Measurements from ENCODE around the gene TMEM191C. TPM values are rescaled to one million over a fixed set of nuclear protein-coding genes. Genes with fewer than 3 reads are reported as not detected.
"Not testable (repeated sequence)": the region's sequence is repeated elsewhere in the genome, so short reads cannot be mapped to it uniquely, and the experiment has no call there.

The TMEM191C gene
- total RNA-seq, 1 donor from 2014 or later: 1.5 TPM

DNA sequence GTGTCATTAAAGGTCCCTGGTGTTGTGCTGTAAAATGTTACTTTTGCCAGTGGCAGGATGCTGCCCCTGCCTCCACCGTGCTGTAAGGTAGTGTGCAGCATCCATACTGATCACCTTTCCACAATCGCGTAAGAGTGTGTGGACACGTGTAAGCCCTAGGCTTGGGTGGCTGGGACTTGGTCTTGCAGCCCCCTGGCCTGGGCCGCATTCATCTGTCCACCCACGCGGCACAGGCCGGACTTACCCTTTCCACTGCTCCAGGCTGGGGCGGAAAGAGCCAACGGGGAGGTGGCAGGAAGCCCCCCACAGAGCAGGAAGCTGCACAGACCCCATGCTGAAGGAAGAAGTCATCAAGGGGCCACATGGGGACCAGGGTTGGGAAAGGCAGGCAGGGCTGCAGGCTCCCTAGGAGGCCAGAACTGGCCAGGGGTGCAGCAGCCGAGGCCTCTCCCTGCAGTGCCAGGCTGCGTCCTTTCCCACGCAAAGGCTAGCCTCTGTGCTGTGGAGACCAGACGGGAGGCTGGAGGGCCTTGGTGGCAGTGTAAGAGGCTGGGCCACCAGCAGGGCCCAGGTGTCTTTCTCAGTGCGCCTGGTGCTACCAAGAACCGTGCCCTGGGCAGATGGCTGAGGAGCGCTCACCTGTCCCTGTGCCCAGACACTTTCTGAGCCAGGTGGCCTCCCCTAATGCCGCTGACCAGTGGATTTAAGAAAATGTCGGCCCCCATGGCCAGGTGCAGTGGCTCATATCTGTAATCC, 11.7 kb upstream of the TMEM191C start:
- no peak for DNase-seq
- no peaks in the 10 kb centered on the region for H3K4me1 ChIP-seq

DNA sequence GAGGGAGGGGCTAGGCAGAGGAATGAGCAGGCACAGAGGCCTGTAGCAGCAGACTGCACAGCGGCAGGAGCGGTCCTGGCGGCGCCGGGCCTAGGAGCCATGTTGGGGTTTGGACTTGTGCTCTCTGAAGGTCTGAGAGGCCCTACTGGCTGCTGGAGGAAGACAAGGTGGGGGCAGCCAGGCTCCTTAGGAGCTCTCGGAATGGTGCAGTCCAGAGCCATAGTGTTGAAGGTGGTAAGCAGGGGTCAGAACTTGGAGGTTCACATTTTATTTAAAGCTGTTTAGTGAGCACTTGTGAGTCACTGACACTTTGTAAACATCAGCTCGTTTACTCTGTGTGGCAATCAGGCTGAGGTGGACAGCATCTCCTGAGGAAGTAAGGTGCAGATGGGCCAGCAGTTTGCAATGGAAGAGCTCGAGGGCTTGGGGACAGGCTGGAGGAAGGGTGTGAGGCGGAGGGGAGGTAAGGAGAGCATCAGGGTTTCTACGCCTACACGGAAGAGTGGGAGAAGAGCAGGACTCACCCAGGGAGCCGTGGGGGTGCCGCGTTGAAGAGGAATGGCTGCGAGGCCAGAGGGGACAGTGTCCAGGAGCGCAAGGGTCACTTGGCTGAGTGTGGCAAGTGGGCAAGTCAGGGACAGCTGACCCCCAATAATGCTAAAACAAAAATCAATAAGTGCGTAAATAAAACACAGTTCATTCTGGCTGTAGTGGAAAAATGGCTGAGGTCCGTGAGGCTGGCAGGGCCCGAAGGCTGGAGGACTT, 10.0 kb upstream of the TMEM191C start:
- Histone ChIP-seq H3K27ac (replicated peaks) (no peak overlapping the region), H3K36me3 (no peaks in the 10 kb centered on the region), H3K4me1 (no peaks in the 10 kb centered on the region), H3K9me3 (replicated peaks) (no peaks in the 10 kb centered on the region), H3K27me3 (ENCODE audit: low read depth) (no peaks in the 10 kb centered on the region), H3K4me3 (no peak overlapping the region)
- TF ChIP-seq, protein P1, sequence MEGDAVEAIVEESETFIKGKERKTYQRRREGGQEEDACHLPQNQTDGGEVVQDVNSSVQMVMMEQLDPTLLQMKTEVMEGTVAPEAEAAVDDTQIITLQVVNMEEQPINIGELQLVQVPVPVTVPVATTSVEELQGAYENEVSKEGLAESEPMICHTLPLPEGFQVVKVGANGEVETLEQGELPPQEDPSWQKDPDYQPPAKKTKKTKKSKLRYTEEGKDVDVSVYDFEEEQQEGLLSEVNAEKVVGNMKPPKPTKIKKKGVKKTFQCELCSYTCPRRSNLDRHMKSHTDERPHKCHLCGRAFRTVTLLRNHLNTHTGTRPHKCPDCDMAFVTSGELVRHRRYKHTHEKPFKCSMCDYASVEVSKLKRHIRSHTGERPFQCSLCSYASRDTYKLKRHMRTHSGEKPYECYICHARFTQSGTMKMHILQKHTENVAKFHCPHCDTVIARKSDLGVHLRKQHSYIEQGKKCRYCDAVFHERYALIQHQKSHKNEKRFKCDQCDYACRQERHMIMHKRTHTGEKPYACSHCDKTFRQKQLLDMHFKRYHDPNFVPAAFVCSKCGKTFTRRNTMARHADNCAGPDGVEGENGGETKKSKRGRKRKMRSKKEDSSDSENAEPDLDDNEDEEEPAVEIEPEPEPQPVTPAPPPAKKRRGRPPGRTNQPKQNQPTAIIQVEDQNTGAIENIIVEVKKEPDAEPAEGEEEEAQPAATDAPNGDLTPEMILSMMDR (IDR thresholded peaks at IDR 0.05; ENCODE audit: borderline replicate concordance): no peak
- intact Hi-C loops (cut with micrococcal nuclease): no loop called here
- no peak for DNase-seq

More for the DNA sequence above, 11.7 kb upstream of the TMEM191C start:
- Histone ChIP-seq H3K27ac (replicated peaks) (no peak overlapping the region), H3K9me3 (replicated peaks) (no peaks in the 10 kb centered on the region), H3K36me3 (no peaks in the 10 kb centered on the region), H3K27me3 (ENCODE audit: low read depth) (no peaks in the 10 kb centered on the region), H3K4me3 (no peak overlapping the region)
- intact Hi-C loops (cut with micrococcal nuclease): no loop called here
- TF ChIP-seq, protein P1 (IDR thresholded peaks at IDR 0.05; ENCODE audit: borderline replicate concordance): no peak

DNA sequence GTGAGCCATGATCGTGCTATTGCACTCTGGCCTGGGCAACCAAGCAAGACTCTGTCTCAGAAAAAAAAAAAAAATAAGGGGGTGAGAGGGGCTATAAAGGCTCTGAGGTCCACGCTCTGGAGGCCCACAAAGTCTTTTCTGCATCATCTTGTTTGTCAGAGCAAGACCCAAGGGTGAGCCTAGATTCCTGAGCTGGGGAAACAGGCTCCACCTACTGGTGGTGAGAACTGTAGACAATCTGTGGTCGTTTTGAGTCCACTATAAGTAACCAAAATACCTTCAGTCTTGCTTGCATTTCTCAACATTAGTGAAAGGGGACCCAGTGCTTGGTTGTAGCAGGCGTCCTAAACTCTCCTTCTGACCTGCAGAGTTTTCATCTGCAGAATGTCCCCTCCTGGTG, 4.5 kb upstream of the TMEM191C start:
- H3K27ac ChIP-seq (replicated peaks); intact Hi-C loops (cut with micrococcal nuclease); H3K4me3 ChIP-seq; H3K9me3 ChIP-seq (replicated peaks); H3K27me3 ChIP-seq (ENCODE audit: low read depth); H3K36me3 ChIP-seq; DNase-seq; H3K4me1 ChIP-seq: not testable (repeated sequence)

DNA sequence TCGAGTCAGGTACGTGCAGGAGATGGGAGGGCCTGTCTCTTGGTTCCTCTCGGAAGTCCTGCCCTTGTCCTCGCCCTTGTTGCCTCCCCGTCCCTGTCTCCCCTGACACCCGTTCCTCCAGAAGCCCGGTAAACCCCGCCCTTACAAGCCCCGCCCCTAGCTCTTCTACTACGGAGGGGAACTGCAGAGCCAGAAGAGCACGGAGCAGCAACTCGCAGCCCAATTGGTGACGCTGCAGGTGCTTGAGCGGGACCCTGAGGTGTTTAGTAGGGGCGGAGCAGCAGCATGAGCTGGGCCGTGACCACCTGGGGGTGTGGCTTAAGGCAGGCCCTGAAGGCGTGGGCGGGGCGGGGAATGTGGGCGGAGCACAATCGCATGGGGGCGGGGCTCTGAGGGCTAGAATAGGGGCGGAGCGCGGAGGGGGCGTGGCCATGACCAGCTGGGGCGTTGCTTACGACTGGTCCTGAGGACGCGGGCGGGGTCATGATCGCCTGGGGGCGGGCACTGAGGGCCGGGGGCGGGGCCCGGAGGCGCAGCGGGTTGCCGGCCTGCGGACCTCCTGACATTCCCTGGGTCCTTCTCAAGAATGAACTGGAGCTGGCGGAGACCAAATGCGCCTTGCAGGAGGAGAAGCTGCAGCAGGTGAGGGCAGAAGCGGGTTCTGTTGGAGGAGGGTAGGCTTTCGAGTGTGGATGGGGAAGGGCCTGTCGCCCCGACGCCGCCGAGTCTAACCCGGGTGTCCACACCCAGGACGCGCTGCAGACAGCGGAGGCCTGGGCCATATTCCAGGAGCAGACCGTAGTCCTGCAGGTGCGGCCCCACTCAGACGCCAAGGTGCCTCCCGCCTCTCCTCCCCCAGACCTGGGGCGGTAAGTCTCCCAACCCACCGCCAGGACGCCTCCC, 1.3 kb downstream of the TMEM191C start:
- H3K4me1 ChIP-seq; intact Hi-C loops (cut with micrococcal nuclease); H3K9me3 ChIP-seq (replicated peaks); H3K36me3 ChIP-seq; H3K27me3 ChIP-seq (ENCODE audit: low read depth): not testable (repeated sequence)
- Histone ChIP-seq H3K4me3 (peak overlapping the region; percentile 62), H3K27ac (replicated peaks) (peak overlapping the region; percentile 46)
- DNase-seq: peak; percentile 89

DNA sequence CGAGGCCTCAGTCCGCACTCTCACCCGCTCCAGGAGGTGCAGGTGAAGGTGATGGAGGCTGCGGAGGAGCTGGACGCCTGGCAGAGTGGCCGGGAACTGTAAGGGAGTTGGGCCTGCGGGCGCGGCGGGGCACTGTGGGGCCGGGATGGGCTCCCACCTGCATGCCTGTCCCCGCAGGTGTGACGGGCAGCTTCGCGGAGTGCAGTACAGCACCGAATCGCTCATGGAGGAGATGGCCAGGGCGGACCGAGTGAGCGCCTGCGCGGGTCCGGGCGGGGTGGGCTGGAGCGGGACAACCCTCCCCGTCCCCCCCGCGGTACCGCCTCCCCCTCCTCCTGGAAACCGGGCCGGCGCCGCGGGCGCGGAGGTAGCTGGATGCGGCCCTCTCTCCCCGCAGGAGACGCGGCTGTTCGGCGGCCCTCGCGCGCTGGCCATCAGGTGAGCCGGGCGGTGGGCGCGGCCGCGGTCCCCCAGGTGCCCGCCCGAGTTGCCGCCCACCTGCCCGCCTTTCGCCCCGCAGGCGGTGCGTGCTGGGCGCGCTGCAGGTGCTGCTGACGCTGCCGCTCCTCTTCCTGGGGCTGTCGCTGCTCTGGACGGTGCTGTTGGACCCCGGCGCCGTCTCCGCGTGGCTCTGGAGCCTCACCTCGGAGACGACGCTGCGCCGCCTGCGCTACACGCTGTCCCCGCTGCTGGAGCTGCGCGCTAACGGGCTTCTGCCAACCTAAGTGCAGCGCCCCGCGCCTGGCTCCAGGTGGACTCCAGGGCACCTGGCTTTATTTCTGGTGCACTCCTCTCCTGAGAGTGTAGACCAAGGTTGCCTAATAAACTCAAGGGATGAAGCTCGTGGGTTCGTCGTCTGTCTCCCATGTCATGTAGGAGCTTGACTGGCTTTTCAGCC, 2.2 kb downstream of the TMEM191C start:
- H3K27me3 ChIP-seq (ENCODE audit: low read depth): not testable (repeated sequence)

DNA sequence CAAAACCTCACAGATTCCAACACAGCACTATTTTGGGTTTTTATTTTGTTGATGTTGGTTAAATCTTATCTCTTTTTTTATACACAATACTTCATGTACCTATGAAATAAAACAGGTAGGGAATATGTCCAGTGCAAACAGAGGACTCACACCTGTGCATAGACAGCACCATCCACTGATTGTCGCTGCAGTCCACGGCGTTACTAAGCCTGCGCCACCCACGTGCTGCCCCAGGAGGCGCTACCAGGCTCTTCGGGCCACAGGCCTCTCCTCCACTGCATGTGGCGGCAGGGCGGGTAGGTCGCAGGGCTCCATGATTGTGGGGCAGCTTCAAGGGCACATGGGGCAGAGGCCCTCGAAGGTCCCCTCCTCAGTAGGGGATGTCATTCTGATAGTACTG, 5.8 kb downstream of the TMEM191C start:
- H3K4me1 ChIP-seq; H3K27ac ChIP-seq (replicated peaks); H3K36me3 ChIP-seq; DNase-seq; H3K4me3 ChIP-seq; H3K27me3 ChIP-seq (ENCODE audit: low read depth); intact Hi-C loops (cut with micrococcal nuclease); H3K9me3 ChIP-seq (replicated peaks): not testable (repeated sequence)

More for the DNA sequence above, 2.2 kb downstream of the TMEM191C start:
- DNase-seq; H3K4me1 ChIP-seq; H3K9me3 ChIP-seq (replicated peaks); intact Hi-C loops (cut with micrococcal nuclease); H3K27ac ChIP-seq (replicated peaks); H3K36me3 ChIP-seq: not testable (repeated sequence)
- H3K4me3 ChIP-seq: peak overlapping the region; percentile 27

DNA sequence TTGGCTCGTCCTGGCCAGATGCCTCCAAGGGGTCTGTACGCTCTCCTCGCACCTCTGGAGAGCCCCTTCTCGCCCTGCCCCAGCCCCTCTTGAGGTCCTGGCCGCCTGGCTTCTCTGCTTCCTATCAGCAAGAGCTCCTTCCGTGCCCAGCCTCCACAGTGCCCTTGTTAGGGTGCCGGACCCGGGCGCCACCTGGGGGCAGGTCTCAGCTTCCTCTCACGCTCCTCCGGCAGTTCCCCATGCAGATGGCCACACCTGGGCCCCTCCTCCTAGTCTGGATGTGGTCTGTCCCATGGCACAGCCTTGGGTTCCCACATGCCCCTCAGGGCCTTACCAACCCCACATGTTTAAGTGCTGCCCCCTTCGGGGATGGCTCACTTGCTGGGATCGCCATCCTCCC, 6.5 kb downstream of the TMEM191C start:
- H3K4me3 ChIP-seq; intact Hi-C loops (cut with micrococcal nuclease); H3K36me3 ChIP-seq; DNase-seq; H3K27ac ChIP-seq (replicated peaks); H3K4me1 ChIP-seq; H3K27me3 ChIP-seq (ENCODE audit: low read depth); H3K9me3 ChIP-seq (replicated peaks): not testable (repeated sequence)

DNA sequence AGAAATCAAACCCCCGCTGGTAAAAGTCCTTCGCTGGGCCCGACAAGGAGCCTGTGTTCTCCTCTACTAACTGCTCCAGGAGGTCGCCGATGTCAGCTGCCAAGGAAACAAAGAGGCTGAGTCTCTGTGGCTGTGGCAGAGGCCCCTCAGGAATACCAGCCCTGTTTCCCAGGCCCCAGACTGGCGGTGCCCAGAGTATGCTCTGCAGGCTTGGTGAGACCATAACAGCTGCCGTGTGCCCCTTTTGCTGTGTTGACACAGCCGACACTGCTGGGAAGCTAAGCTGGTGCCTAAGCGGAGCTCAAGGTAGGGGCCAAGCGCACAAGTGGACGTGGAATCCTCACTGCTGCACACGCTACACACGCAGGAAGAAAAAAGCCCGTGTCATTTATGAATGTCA, 16.9 kb downstream of the TMEM191C start:
- H3K36me3 ChIP-seq; DNase-seq; H3K4me3 ChIP-seq; H3K27me3 ChIP-seq (ENCODE audit: low read depth); H3K9me3 ChIP-seq (replicated peaks); intact Hi-C loops (cut with micrococcal nuclease); H3K27ac ChIP-seq (replicated peaks); H3K4me1 ChIP-seq: not testable (repeated sequence)

DNA sequence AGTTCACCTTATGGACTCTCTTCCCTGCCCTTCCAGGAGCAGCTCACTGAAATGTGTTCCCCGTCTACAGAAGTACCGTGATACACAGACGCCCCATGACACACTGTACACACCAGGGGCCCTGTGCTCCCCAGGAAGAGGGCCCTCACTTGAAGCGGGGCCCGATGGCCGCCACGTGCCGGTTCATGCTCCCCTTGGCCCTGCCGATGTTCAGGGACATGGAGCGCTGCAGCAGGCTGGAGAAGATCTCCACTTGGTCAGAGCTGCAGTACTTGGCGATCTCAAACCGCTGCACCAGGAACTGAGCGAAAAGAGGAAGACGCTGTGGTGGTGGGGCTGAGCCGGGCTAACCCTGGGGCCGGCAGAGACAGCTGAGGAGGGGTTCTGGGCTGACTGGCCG, 20.5 kb downstream of the TMEM191C start:
- H3K36me3 ChIP-seq; H3K4me1 ChIP-seq; H3K9me3 ChIP-seq (replicated peaks); H3K27ac ChIP-seq (replicated peaks); DNase-seq; intact Hi-C loops (cut with micrococcal nuclease); H3K4me3 ChIP-seq; H3K27me3 ChIP-seq (ENCODE audit: low read depth): not testable (repeated sequence)

DNA sequence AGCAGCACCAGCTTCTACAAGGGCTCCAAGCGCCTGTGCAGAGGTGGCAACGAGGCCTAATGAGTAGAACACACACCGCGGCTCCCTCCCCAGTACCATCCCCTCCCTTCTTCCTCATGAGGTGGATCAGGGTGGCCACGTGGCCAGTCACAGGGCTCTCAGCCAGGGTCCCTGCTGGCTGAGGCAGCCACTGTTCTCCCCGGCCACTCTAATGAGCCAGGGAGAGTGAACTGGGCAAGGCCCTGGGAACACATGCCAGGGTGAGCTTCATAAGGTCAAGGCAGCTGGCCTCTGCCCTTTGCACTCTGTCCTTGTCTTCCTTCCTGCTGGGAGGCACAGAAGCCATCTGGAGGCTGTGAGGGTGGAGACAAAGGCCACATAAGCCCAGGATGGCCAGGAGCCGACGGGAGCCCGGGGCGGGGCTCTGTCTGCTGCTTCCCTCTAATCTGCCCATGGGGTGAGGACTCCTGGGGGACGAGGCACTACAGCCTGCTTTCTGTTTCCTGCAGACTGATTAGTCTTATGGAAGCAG, 22.0 kb downstream of the TMEM191C start:
- H3K9me3 ChIP-seq (replicated peaks); H3K4me3 ChIP-seq; H3K27ac ChIP-seq (replicated peaks); DNase-seq; intact Hi-C loops (cut with micrococcal nuclease); H3K36me3 ChIP-seq; H3K27me3 ChIP-seq (ENCODE audit: low read depth); H3K4me1 ChIP-seq: not testable (repeated sequence)
